ENCODE data around the gene GRIN2D.
"Not testable (repeated sequence)": the region's sequence is repeated elsewhere in the genome, so short reads cannot be mapped to it uniquely, and the experiment has no call there.

Gene GRIN2D

GRCh38 chr19:48371367-48371766 is 22.1 kb upstream of the GRIN2D start:
- no peaks in the 10 kb centered on the region for H3K27me3 ChIP-seq (ENCODE audit: control insufficient read depth in 1 of 2, insufficient read depth in 2 of 2, low read length in 2 of 2)
- no peaks in the 10 kb centered on the region for H3K36me3 ChIP-seq (ENCODE audit: control insufficient read depth in 2 of 2, insufficient read depth in 2 of 2, low read length in 2 of 2)
- H3K9ac ChIP-seq (ENCODE audit: low read length in 2 of 2) = no peak overlapping the region
- no peak overlapping the region for H3K4me3 ChIP-seq (ENCODE audit: low read length in 2 of 2)
- no peaks in the 10 kb centered on the region for H3K4me1 ChIP-seq (ENCODE audit: control insufficient read depth, insufficient read depth, low read length)
- no peaks in the 10 kb centered on the region for H3K9me3 ChIP-seq (ENCODE audit: control insufficient read depth in 2 of 2, low read length in 2 of 2)
- H3K27ac ChIP-seq (ENCODE audit: low read length) = no peak overlapping the region

GRCh38 chr19:48371771-48372170 is 21.7 kb upstream of the GRIN2D start:
- H3K9me3 ChIP-seq (ENCODE audit: control insufficient read depth in 2 of 2, low read length in 2 of 2); H3K4me1 ChIP-seq (ENCODE audit: control insufficient read depth, insufficient read depth, low read length); H3K9ac ChIP-seq (ENCODE audit: low read length in 2 of 2); H3K36me3 ChIP-seq (ENCODE audit: control insufficient read depth in 2 of 2, insufficient read depth in 2 of 2, low read length in 2 of 2); H3K27ac ChIP-seq (ENCODE audit: low read length); H3K4me3 ChIP-seq (ENCODE audit: low read length in 2 of 2); H3K27me3 ChIP-seq (ENCODE audit: control insufficient read depth in 1 of 2, insufficient read depth in 2 of 2, low read length in 2 of 2): not testable (repeated sequence)

- Histone ChIP-seq H3K36me3 (ENCODE audit: control insufficient read depth in 2 of 2, insufficient read depth in 2 of 2, low read length in 2 of 2) (no peaks in the 10 kb centered on the region), H3K4me1 (ENCODE audit: control insufficient read depth, insufficient read depth, low read length) (no peaks in the 10 kb centered on the region), H3K9ac (ENCODE audit: low read length in 2 of 2) (no peak overlapping the region), H3K27me3 (ENCODE audit: control insufficient read depth in 1 of 2, insufficient read depth in 2 of 2, low read length in 2 of 2) (no peaks in the 10 kb centered on the region), H3K9me3 (ENCODE audit: control insufficient read depth in 2 of 2, low read length in 2 of 2) (no peaks in the 10 kb centered on the region), H3K27ac (ENCODE audit: low read length) (no peak overlapping the region), H3K4me3 (ENCODE audit: low read length in 2 of 2) (no peak overlapping the region)
Observed at GRCh38 chr19:48372904-48373303, 20.6 kb upstream of the GRIN2D start.

- Histone ChIP-seq H3K4me1 (ENCODE audit: control insufficient read depth, insufficient read depth, low read length) (no peaks in the 10 kb centered on the region), H3K27ac (ENCODE audit: low read length) (no peak overlapping the region), H3K27me3 (ENCODE audit: control insufficient read depth in 1 of 2, insufficient read depth in 2 of 2, low read length in 2 of 2) (no peaks in the 10 kb centered on the region), H3K4me3 (ENCODE audit: low read length in 2 of 2) (no peak overlapping the region), H3K36me3 (ENCODE audit: control insufficient read depth in 2 of 2, insufficient read depth in 2 of 2, low read length in 2 of 2) (no peaks in the 10 kb centered on the region), H3K9me3 (ENCODE audit: control insufficient read depth in 2 of 2, low read length in 2 of 2) (no peaks in the 10 kb centered on the region), H3K9ac (ENCODE audit: low read length in 2 of 2) (no peak overlapping the region)
Observed at GRCh38 chr19:48373567-48373966, 19.9 kb upstream of the GRIN2D start.

GRCh38 chr19:48378194-48378570 is 15.3 kb upstream of the GRIN2D start:
- H3K9me3 ChIP-seq (ENCODE audit: control insufficient read depth in 2 of 2, low read length in 2 of 2) = no peaks in the 10 kb centered on the region
- peaks cover 0 to 8% of the 10 kb centered on the region in 2 donors for H3K36me3 ChIP-seq (ENCODE audit: control insufficient read depth in 2 of 2, insufficient read depth in 2 of 2, low read length in 2 of 2)
- H3K27me3 ChIP-seq (ENCODE audit: control insufficient read depth in 1 of 2, insufficient read depth in 2 of 2, low read length in 2 of 2) = no peaks in the 10 kb centered on the region
- no peak overlapping the region for H3K27ac ChIP-seq (ENCODE audit: low read length)
- no peak overlapping the region for H3K9ac ChIP-seq (ENCODE audit: low read length in 2 of 2)
- H3K4me3 ChIP-seq (ENCODE audit: low read length in 2 of 2) = no peak overlapping the region
- H3K4me1 ChIP-seq (ENCODE audit: control insufficient read depth, insufficient read depth, low read length) = no peaks in the 10 kb centered on the region

GRCh38 chr19:48379058-48379457 is 14.4 kb upstream of the GRIN2D start:
- no peaks in the 10 kb centered on the region for H3K27me3 ChIP-seq (ENCODE audit: control insufficient read depth in 1 of 2, insufficient read depth in 2 of 2, low read length in 2 of 2)
- no peaks in the 10 kb centered on the region for H3K9me3 ChIP-seq (ENCODE audit: control insufficient read depth in 2 of 2, low read length in 2 of 2)
- no peak overlapping the region for H3K4me3 ChIP-seq (ENCODE audit: low read length in 2 of 2)
- peaks cover 5 to 17% of the 10 kb centered on the region in 2 donors for H3K36me3 ChIP-seq (ENCODE audit: control insufficient read depth in 2 of 2, insufficient read depth in 2 of 2, low read length in 2 of 2)
- no peak overlapping the region for H3K27ac ChIP-seq (ENCODE audit: low read length)
- no peaks in the 10 kb centered on the region for H3K4me1 ChIP-seq (ENCODE audit: control insufficient read depth, insufficient read depth, low read length)
- no peak overlapping the region for H3K9ac ChIP-seq (ENCODE audit: low read length in 2 of 2)

GRCh38 chr19:48381178-48381950 is 12.1 kb upstream of the GRIN2D start:
- Histone ChIP-seq H3K27me3 (ENCODE audit: control insufficient read depth in 1 of 2, insufficient read depth in 2 of 2, low read length in 2 of 2) (no peaks in the 10 kb centered on the region), H3K36me3 (ENCODE audit: control insufficient read depth in 2 of 2, insufficient read depth in 2 of 2, low read length in 2 of 2) (peaks cover 20 to 34% of the 10 kb centered on the region in 2 donors), H3K9ac (ENCODE audit: low read length in 2 of 2) (no peak overlapping the region), H3K27ac (ENCODE audit: low read length) (no peak overlapping the region), H3K4me1 (ENCODE audit: control insufficient read depth, insufficient read depth, low read length) (no peaks in the 10 kb centered on the region), H3K9me3 (ENCODE audit: control insufficient read depth in 2 of 2, low read length in 2 of 2) (no peaks in the 10 kb centered on the region), H3K4me3 (ENCODE audit: low read length in 2 of 2) (no peak overlapping the region)

GRCh38 chr19:48382286-48382685 is 11.2 kb upstream of the GRIN2D start:
- no peaks in the 10 kb centered on the region for H3K4me1 ChIP-seq (ENCODE audit: control insufficient read depth, insufficient read depth, low read length)
- H3K36me3 ChIP-seq (ENCODE audit: control insufficient read depth in 2 of 2, insufficient read depth in 2 of 2, low read length in 2 of 2) = peaks cover 23 to 37% of the 10 kb centered on the region in 2 donors
- no peak overlapping the region for H3K4me3 ChIP-seq (ENCODE audit: low read length in 2 of 2)
- no peak overlapping the region for H3K9ac ChIP-seq (ENCODE audit: low read length in 2 of 2)
- no peak overlapping the region for H3K27ac ChIP-seq (ENCODE audit: low read length)
- no peaks in the 10 kb centered on the region for H3K27me3 ChIP-seq (ENCODE audit: control insufficient read depth in 1 of 2, insufficient read depth in 2 of 2, low read length in 2 of 2)
- no peaks in the 10 kb centered on the region for H3K9me3 ChIP-seq (ENCODE audit: control insufficient read depth in 2 of 2, low read length in 2 of 2)

GRCh38 chr19:48385461-48386087 is 7.9 kb upstream of the GRIN2D start:
- H3K27ac ChIP-seq (ENCODE audit: low read length) = no peak overlapping the region
- H3K9ac ChIP-seq (ENCODE audit: low read length in 2 of 2) = no peak overlapping the region
- peaks cover 30 to 44% of the 10 kb centered on the region in 2 donors for H3K36me3 ChIP-seq (ENCODE audit: control insufficient read depth in 2 of 2, insufficient read depth in 2 of 2, low read length in 2 of 2)

GRCh38 chr19:48386981-48387380 is 6.5 kb upstream of the GRIN2D start:
- no peaks in the 10 kb centered on the region for H3K9me3 ChIP-seq (ENCODE audit: control insufficient read depth in 2 of 2, low read length in 2 of 2)
- peaks cover 30 to 38% of the 10 kb centered on the region in 2 donors for H3K36me3 ChIP-seq (ENCODE audit: control insufficient read depth in 2 of 2, insufficient read depth in 2 of 2, low read length in 2 of 2)
- H3K4me1 ChIP-seq (ENCODE audit: control insufficient read depth, insufficient read depth, low read length) = peaks cover 16% of the 10 kb centered on the region
- no peak overlapping the region for H3K27ac ChIP-seq (ENCODE audit: low read length)
- no peak overlapping the region for H3K4me3 ChIP-seq (ENCODE audit: low read length in 2 of 2)
- no peaks in the 10 kb centered on the region for H3K27me3 ChIP-seq (ENCODE audit: control insufficient read depth in 1 of 2, insufficient read depth in 2 of 2, low read length in 2 of 2)
- no peak overlapping the region for H3K9ac ChIP-seq (ENCODE audit: low read length in 2 of 2)

More at GRCh38 chr19:48385461-48386087, 7.9 kb upstream of the GRIN2D start:
- H3K4me1 ChIP-seq (ENCODE audit: control insufficient read depth, insufficient read depth, low read length) = peaks cover 12% of the 10 kb centered on the region
- no peak overlapping the region for H3K4me3 ChIP-seq (ENCODE audit: low read length in 2 of 2)
- H3K27me3 ChIP-seq (ENCODE audit: control insufficient read depth in 1 of 2, insufficient read depth in 2 of 2, low read length in 2 of 2) = no peaks in the 10 kb centered on the region
- H3K9me3 ChIP-seq (ENCODE audit: control insufficient read depth in 2 of 2, low read length in 2 of 2) = no peaks in the 10 kb centered on the region
